Mesodermal cell (in vitro differentiated cells): ENCODE results near the gene UGT2B17.
"Not testable (repeated sequence)": the region's sequence is repeated elsewhere in the genome, so short reads cannot be mapped to it uniquely, and the experiment has no call there.

Source experiments
- H3K27ac ChIP-seq: 2 replicates; pipeline ENCODE4 v1.7.0; 2013; ENCODE audit warnings: mild to moderate bottlenecking, low read depth, low read length, moderate library complexity; ENCODE audit not compliant: severe bottlenecking
- H3K36me3 ChIP-seq: 2 replicates; pipeline ENCODE4 v1.7.1; 2013; ENCODE audit warnings: mild to moderate bottlenecking, low read length, moderate library complexity; ENCODE audit not compliant: control insufficient read depth, insufficient read depth
- H3K4me1 ChIP-seq: one replicate; pipeline ENCODE4 v1.7.1; 2013; ENCODE audit warnings: mild to moderate bottlenecking, low read length; ENCODE audit not compliant: insufficient read depth, control insufficient read depth, poor library complexity, severe bottlenecking
- H3K4me3 ChIP-seq: 2 replicates; pipeline ENCODE4 v1.7.0; 2013; ENCODE audit warnings: low read length, control low read depth, mild to moderate bottlenecking; ENCODE audit not compliant: insufficient read depth, poor library complexity, severe bottlenecking; ENCODE audit errors: extremely low read depth
- H3K9me3 ChIP-seq: 2 replicates; pipeline ENCODE4 v1.7.1; 2013; ENCODE audit warnings: mild to moderate bottlenecking, low read length, moderate library complexity; ENCODE audit not compliant: control insufficient read depth
- WGBS, 2 experiments: methylation state at CpG; one replicate each; pipeline ENCODE4 v1.1.5; 2013; ENCODE audit warnings: missing lambda C conversion rate in 2 of 2; ENCODE audit not compliant: insufficient coverage in 2 of 2; 5-methylcytosine and 5-hydroxymethylcytosine counted together

Gene UGT2B17

DNA sequence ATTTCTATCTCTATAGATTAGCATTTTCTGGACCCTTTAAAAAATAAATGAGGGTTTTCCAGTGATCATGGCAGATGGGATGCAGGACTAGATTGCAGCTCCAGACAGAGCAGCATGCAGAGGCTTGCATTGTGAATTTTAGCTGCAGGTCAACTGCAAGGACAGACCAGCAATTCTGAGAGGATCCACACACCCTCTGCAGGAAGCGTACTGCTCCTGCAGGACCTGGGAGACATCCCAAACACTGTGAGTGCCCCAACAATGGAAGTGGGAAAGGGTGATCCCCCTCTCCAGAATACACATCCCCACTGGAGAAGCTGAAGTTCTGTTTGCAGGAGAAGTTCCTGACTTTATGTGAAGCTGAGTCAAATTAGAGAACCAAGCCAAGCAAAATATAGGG, 7.1 kb downstream of the UGT2B17 start:
- H3K27ac ChIP-seq, H3K4me1 ChIP-seq, H3K36me3 ChIP-seq, H3K9me3 ChIP-seq, H3K4me3 ChIP-seq: not testable (repeated sequence)
- no CpG with 5 or more reads among the region's 1 CpG for WGBS, 2 experiments

DNA sequence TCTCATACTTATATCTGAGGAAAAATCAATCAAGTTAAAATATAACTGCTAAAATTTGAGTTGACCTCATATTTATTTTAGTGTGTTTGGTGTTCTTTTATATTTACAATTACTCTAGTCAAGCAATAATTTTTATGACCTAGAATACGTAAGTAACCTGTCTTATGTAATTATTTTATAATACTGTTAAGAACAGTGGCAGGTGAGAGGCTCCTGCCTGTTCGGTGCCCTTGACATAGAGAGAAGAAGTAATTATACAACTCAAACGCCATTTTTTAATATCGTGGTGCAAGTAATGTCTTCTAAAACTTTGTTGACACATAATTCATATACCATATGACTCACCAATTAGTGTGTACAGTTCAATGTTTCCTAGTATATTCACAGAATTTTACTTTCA, 7.6 kb downstream of the UGT2B17 start:
- H3K36me3 ChIP-seq, H3K27ac ChIP-seq, H3K9me3 ChIP-seq, H3K4me3 ChIP-seq, H3K4me1 ChIP-seq: not testable (repeated sequence)
- WGBS, 2 experiments = 79% methylated on average over 2 of the region's 4 CpGs; no CpG with 5 or more reads in 1 of the 2 experiments

- not testable (repeated sequence) for H3K27ac ChIP-seq, H3K36me3 ChIP-seq, H3K9me3 ChIP-seq, H3K4me1 ChIP-seq, H3K4me3 ChIP-seq
- no CpG with 5 or more reads among the region's 1 CpG for WGBS, 2 experiments
Measured at GRCh38 chr4:68566364-68566763, 9.8 kb downstream of the UGT2B17 start.

- H3K4me1 ChIP-seq, H3K27ac ChIP-seq, H3K9me3 ChIP-seq, H3K36me3 ChIP-seq, H3K4me3 ChIP-seq: not testable (repeated sequence)
- 100% methylated on average over 1 of the region's 1 CpG; no CpG with 5 or more reads in 1 of the 2 experiments for whole genome bisulfite sequencing, 2 experiments
Measured at GRCh38 chr4:68565082-68565481, 11.0 kb downstream of the UGT2B17 start.

- WGBS, 2 experiments = no CpG with 5 or more reads among the region's 1 CpG
- not testable (repeated sequence) for H3K4me1 ChIP-seq, H3K36me3 ChIP-seq, H3K27ac ChIP-seq, H3K9me3 ChIP-seq, H3K4me3 ChIP-seq
Measured at GRCh38 chr4:68560364-68561070, 15.6 kb downstream of the UGT2B17 start.

GRCh38 chr4:68553830-68554229, 22.3 kb downstream of the UGT2B17 start:
- H3K9me3 ChIP-seq, H3K4me3 ChIP-seq, H3K27ac ChIP-seq, H3K36me3 ChIP-seq, H3K4me1 ChIP-seq: not testable (repeated sequence)
- no CpG with 5 or more reads among the region's 1 CpG for WGBS, 2 experiments

DNA sequence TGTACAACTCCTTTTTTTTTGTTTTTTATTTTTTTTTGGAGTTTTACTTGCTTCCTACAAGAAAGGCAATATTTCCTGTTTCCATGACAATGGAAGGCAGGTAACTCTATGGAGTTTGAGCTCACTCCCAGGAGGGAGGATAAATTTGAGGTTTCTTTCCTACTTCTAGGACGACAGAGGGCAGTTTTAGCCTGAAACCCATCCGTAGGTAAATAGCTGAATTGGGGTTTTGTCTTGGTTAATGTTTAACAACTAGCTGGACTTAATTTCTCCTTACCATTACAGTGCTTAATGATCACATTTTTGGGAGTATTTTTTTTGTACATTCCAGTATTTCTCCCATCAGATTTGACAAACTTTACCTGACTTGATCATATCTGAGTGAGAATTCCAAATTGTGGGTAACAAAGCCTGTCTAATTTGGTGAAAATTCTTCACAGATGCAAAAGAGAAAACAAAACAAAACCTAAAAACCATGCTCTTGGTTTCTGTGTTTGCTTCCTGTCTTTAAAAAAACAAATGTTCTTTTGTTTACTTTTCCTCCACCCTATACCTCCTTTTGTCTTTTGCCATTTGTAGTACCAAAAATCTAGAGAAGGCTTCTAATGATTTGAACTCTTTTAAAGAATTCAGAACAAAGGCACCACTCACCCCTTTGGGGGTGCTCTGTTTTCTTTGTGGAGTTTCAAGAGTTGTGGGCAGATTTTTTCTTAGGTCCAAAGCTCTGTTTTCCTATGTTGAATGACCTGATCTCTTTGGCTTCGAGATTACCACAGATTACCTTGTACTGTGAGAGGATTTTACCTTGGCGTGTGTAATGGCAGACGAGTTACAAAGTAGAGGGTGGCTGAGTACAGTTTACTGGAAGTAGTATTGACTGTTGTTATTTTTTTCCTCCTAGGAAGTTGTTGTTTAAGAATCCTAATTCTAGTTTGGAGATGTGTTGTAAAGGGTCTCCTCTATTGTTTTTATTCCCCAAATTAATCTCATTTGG, 23.0 kb downstream of the UGT2B17 start:
- H3K27ac ChIP-seq, H3K4me3 ChIP-seq, H3K4me1 ChIP-seq, H3K36me3 ChIP-seq, H3K9me3 ChIP-seq: not testable (repeated sequence)
- WGBS, 2 experiments = 40 to 75% methylated on average over 1 to 2 of the region's 5 CpGs

DNA sequence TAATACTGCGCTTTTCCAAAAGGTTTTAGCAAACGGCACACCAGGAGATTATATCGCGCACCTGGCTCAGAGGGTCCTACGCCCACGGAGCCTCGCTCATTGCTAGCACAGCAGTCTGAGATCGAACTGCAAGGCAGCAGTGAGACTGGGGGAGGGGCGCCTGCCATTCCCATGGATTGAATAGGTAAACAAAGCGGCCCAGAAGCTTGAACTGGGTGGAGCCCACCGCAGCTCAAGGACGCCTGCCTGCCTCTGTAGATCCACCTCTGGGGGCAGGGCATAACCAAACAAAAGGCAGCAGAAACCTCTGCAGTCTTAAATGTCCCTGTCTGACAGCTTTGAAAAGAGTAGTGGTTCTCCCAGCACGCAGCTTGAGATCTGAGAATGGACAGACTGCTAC, 33.4 kb downstream of the UGT2B17 start:
- 86 to 96% methylated on average over 12 to 13 of the region's 13 CpGs for WGBS, 2 experiments
- not testable (repeated sequence) for H3K4me3 ChIP-seq, H3K27ac ChIP-seq, H3K9me3 ChIP-seq, H3K36me3 ChIP-seq, H3K4me1 ChIP-seq

GRCh38 chr4:68536375-68536774, 39.7 kb downstream of the UGT2B17 start:
- Histone ChIP-seq H3K27ac (no peak overlapping the region), H3K4me3 (no peak overlapping the region), H3K4me1 (no peaks in the 10 kb centered on the region), H3K9me3 (no peaks in the 10 kb centered on the region), H3K36me3 (no peaks in the 10 kb centered on the region)
- WGBS, 2 experiments = 91 to 92% methylated on average over 2 to 3 of the region's 3 CpGs

GRCh38 chr4:68535974-68536373, 40.1 kb downstream of the UGT2B17 start:
- H3K36me3 ChIP-seq = no peaks in the 10 kb centered on the region
- 75 to 82% methylated on average over 4 to 5 of the region's 6 CpGs for WGBS, 2 experiments
- H3K4me1 ChIP-seq = no peaks in the 10 kb centered on the region
- H3K9me3 ChIP-seq = no peaks in the 10 kb centered on the region
- H3K4me3 ChIP-seq = no peak overlapping the region
- no peak overlapping the region for H3K27ac ChIP-seq

GRCh38 chr4:68522232-68522631, 53.9 kb downstream of the UGT2B17 start:
- not testable (repeated sequence) for H3K4me1 ChIP-seq, H3K4me3 ChIP-seq, H3K27ac ChIP-seq, H3K36me3 ChIP-seq, H3K9me3 ChIP-seq
- WGBS, 2 experiments = 60 to 80% methylated on average over 1 of the region's 1 CpG
